ENCODE measurements around the gene SMCO2.

Gene SMCO2

GRCh38 chr12:27549236-27549800, 102.8 kb downstream of the SMCO2 start:
- Histone ChIP-seq H3K4me2 (ENCODE audit: low read depth, low read length, poor library complexity, severe bottlenecking) (no peak overlapping the region), H2AFZ (ENCODE audit: low read depth, low read length, severe bottlenecking) (no peak overlapping the region), H3F3A (ENCODE audit: insufficient read depth) (no peaks in the 10 kb centered on the region), H3K79me2 (ENCODE audit: insufficient read depth, low read length) (no peaks in the 10 kb centered on the region), H3K27ac (ENCODE audit: low read depth, low read length) (no peak overlapping the region), H3K9me3 (ENCODE audit: insufficient read depth, low read length) (no peaks in the 10 kb centered on the region), H3K9me2 (replicated peaks; ENCODE audit: insufficient read depth, low read length) (no peaks in the 10 kb centered on the region), H3K27me3 (ENCODE audit: low read length) (no peaks in the 10 kb centered on the region), H3K9ac (ENCODE audit: low read length) (no peak overlapping the region), H4K20me1 (ENCODE audit: low read depth, low read length) (no peaks in the 10 kb centered on the region), H3K36me3 (ENCODE audit: low read length) (no peaks in the 10 kb centered on the region), H3K4me3 (ENCODE audit: insufficient read depth, low read length, poor library complexity, severe bottlenecking) (no peak overlapping the region)
- TF ChIP-seq EZH2phosphoT487 (conservative IDR thresholded peaks at IDR 0.05; ENCODE audit: low read length) (no peak), CTCF (IDR thresholded peaks at IDR 0.05; ENCODE audit: insufficient read depth, low read length, poor library complexity, severe bottlenecking) (no peak)

GRCh38 chr12:27549801-27550652, 103.5 kb downstream of the SMCO2 start:
- H3K4me2 ChIP-seq (ENCODE audit: low read depth, low read length, poor library complexity, severe bottlenecking) = no peak overlapping the region
- no peaks in the 10 kb centered on the region for H3K36me3 ChIP-seq (ENCODE audit: low read length)
- no peak overlapping the region for H3K27ac ChIP-seq (ENCODE audit: low read depth, low read length)
- H3K27me3 ChIP-seq (ENCODE audit: low read length) = no peaks in the 10 kb centered on the region
- no peaks in the 10 kb centered on the region for H3K9me3 ChIP-seq (ENCODE audit: insufficient read depth, low read length)
- H3F3A ChIP-seq (ENCODE audit: insufficient read depth) = no peaks in the 10 kb centered on the region
- TF ChIP-seq EZH2phosphoT487 (conservative IDR thresholded peaks at IDR 0.05; ENCODE audit: low read length) (no peak), CTCF (IDR thresholded peaks at IDR 0.05; ENCODE audit: insufficient read depth, low read length, poor library complexity, severe bottlenecking) (no peak)
- no peak overlapping the region for H2AFZ ChIP-seq (ENCODE audit: low read depth, low read length, severe bottlenecking)
- no peaks in the 10 kb centered on the region for H3K9me2 ChIP-seq (replicated peaks; ENCODE audit: insufficient read depth, low read length)
- no peak overlapping the region for H3K9ac ChIP-seq (ENCODE audit: low read length)
- no peaks in the 10 kb centered on the region for H3K79me2 ChIP-seq (ENCODE audit: insufficient read depth, low read length)
- no peaks in the 10 kb centered on the region for H4K20me1 ChIP-seq (ENCODE audit: low read depth, low read length)
- no peak overlapping the region for H3K4me3 ChIP-seq (ENCODE audit: insufficient read depth, low read length, poor library complexity, severe bottlenecking)

GRCh38 chr12:27550653-27550975, 104.1 kb downstream of the SMCO2 start:
- Histone ChIP-seq H3K79me2 (ENCODE audit: insufficient read depth, low read length) (no peaks in the 10 kb centered on the region), H3K9me3 (ENCODE audit: insufficient read depth, low read length) (no peaks in the 10 kb centered on the region), H3K27me3 (ENCODE audit: low read length) (no peaks in the 10 kb centered on the region), H3K36me3 (ENCODE audit: low read length) (no peaks in the 10 kb centered on the region), H3F3A (ENCODE audit: insufficient read depth) (no peaks in the 10 kb centered on the region), H4K20me1 (ENCODE audit: low read depth, low read length) (no peaks in the 10 kb centered on the region), H2AFZ (ENCODE audit: low read depth, low read length, severe bottlenecking) (no peak overlapping the region), H3K27ac (ENCODE audit: low read depth, low read length) (no peak overlapping the region), H3K4me2 (ENCODE audit: low read depth, low read length, poor library complexity, severe bottlenecking) (no peak overlapping the region), H3K9me2 (replicated peaks; ENCODE audit: insufficient read depth, low read length) (no peaks in the 10 kb centered on the region), H3K4me3 (ENCODE audit: insufficient read depth, low read length, poor library complexity, severe bottlenecking) (no peak overlapping the region), H3K9ac (ENCODE audit: low read length) (no peak overlapping the region)
- TF ChIP-seq CTCF (IDR thresholded peaks at IDR 0.05; ENCODE audit: insufficient read depth, low read length, poor library complexity, severe bottlenecking) (no peak), EZH2phosphoT487 (conservative IDR thresholded peaks at IDR 0.05; ENCODE audit: low read length) (no peak)
